Erythroblast (primary cell): ENCODE data around the gene STOM.

ENCODE experiments used
- GATA1 ChIP-seq: IDR thresholded peaks from 2 replicates; pipeline ENCODE4 v1.6.1; 2011; ENCODE audit warnings: low read depth, mild to moderate bottlenecking, control low read depth, low read length, moderate library complexity
- POLR2A ChIP-seq: IDR thresholded peaks from 2 replicates; pipeline ENCODE4 v1.6.1; 2011; ENCODE audit warnings: mild to moderate bottlenecking, low read length

DNA sequence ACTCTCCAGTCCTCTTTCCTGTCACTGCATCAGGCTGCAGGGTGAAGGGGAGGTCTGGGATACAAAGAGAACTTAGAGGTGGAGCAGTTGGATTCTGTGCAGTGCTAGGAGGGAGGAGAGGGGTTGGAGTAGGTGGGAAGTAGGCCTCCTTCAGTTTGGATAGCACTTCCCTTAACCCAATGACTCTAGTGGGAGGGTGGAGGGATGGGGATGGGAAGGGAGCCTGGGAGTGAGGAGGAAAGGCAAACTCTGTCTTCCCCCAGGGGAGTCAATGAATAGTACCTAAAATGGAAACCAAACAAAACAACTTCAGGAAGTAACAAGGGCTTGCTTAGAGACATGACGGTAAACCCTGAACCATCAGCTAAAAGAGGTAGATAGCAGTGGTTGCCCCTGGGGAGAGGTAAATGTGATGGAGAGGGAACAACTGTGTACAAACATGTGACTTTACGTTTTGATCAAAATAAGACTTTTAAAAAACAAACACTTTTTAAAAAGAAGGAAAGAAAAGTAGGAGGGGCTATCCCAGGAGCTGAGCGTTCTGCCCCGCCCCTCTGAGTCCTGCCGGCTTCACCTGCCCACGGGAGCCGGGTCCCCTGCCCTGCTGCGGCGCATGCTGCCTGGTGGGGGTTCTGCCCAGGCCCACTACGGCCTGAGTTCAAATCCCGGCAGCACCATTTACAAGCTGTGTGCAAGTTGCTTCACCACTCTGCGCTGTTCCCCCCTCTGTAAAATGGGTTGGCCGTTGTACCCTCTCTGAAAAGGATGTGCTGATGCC, 71.2 kb downstream of the STOM start:
- TF ChIP-seq POLR2A (no peak), GATA1 (no peak)
